ENCODE data around the gene CENPX. TPM values are rescaled to one million over a fixed set of nuclear protein-coding genes. Genes with fewer than 3 reads are reported as not detected.

The CENPX gene
- total and polyA plus RNA-seq, 2 of the 13 experiments (the other 11 are each of a cell fraction or from before 2014, with no cell fraction given) = 92.7 to 170 TPM

DNA sequence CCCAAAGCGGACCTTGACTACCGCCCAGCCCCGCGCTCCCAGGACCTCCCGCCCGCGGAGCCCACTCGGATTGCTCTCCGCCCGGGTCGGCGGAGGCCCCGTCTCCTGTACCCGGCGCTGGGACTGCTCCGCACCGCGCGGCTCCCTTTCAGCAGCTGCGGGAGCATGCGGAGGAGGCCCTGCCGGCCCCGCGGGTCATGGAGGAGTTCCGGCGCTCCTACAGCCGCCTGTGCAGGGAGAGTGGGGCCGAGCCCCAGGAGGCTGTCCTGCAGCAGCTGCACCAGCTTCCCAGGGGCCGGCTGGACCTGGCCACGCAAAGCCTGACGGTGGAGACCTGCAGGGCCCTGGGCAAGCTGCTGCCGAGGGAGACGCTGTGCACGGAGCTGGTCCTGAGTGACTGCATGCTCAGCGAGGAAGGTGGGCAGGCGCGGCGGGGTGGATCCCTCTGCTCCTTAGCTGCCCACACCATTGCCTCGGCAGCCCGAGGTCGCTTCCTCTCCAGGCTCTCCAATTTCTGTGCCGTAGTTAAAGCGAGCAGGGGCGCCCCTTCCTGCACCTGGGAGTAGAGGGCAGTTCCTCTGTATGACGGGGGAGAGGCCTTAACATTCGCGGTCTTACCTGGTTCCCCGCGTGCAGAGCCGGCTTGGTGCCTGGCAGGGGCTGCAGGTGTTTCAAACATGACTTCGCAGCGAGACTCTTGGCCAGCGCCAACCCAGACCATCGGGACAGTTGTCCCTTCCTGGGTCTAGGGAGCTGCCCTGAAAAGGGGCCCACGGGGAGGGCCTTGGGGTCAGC is 966 bp upstream of the CENPX start (continued):
- peak; percentile 74 for TF ChIP-seq PHF8 (CRISPR knock-in tag; IDR thresholded peaks at IDR 0.05)
- peak; percentile 74; the same call in 1 of the 2 replicates for TF ChIP-seq ZFP90 (CRISPR knock-in tag; IDR thresholded peaks at IDR 0.05; ENCODE audit: borderline replicate concordance)
- TF ChIP-seq, protein P1, sequence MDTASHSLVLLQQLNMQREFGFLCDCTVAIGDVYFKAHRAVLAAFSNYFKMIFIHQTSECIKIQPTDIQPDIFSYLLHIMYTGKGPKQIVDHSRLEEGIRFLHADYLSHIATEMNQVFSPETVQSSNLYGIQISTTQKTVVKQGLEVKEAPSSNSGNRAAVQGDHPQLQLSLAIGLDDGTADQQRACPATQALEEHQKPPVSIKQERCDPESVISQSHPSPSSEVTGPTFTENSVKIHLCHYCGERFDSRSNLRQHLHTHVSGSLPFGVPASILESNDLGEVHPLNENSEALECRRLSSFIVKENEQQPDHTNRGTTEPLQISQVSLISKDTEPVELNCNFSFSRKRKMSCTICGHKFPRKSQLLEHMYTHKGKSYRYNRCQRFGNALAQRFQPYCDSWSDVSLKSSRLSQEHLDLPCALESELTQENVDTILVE (CRISPR knock-in tag; IDR thresholded peaks at IDR 0.05) = no peak
- TF ChIP-seq, protein P2, sequence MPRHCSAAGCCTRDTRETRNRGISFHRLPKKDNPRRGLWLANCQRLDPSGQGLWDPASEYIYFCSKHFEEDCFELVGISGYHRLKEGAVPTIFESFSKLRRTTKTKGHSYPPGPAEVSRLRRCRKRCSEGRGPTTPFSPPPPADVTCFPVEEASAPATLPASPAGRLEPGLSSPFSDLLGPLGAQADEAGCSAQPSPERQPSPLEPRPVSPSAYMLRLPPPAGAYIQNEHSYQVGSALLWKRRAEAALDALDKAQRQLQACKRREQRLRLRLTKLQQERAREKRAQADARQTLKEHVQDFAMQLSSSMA (CRISPR knock-in tag; IDR thresholded peaks at IDR 0.05) = 0 out of 2 replicates have a peak, but pooled peaks have one; percentile 14
- peak; percentile 74 for TF ChIP-seq ZNF883 (CRISPR knock-in tag; IDR thresholded peaks at IDR 0.05; ENCODE audit: not compliant biosample characterization)
- TF ChIP-seq, protein P3, sequence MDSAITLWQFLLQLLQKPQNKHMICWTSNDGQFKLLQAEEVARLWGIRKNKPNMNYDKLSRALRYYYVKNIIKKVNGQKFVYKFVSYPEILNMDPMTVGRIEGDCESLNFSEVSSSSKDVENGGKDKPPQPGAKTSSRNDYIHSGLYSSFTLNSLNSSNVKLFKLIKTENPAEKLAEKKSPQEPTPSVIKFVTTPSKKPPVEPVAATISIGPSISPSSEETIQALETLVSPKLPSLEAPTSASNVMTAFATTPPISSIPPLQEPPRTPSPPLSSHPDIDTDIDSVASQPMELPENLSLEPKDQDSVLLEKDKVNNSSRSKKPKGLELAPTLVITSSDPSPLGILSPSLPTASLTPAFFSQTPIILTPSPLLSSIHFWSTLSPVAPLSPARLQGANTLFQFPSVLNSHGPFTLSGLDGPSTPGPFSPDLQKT (CRISPR knock-in tag; IDR thresholded peaks at IDR 0.05; ENCODE audit: borderline replicate concordance) = no peak
- TF ChIP-seq, protein P4, sequence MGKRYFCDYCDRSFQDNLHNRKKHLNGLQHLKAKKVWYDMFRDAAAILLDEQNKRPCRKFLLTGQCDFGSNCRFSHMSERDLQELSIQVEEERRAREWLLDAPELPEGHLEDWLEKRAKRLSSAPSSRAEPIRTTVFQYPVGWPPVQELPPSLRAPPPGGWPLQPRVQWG (CRISPR knock-in tag; IDR thresholded peaks at IDR 0.05; ENCODE audit: borderline replicate concordance, low read depth) = no peak
- 0 out of 2 replicates have a peak, but pooled peaks have one; percentile 3 for TF ChIP-seq ZNF547 (CRISPR knock-in tag; IDR thresholded peaks at IDR 0.05)
- no peak for TF ChIP-seq ZNF577 (CRISPR knock-in tag; IDR thresholded peaks at IDR 0.05; ENCODE audit: borderline replicate concordance, low read depth)
- no peak for TF ChIP-seq FOXA3 (CRISPR knock-in tag; IDR thresholded peaks at IDR 0.05)
- TF ChIP-seq, protein P5, sequence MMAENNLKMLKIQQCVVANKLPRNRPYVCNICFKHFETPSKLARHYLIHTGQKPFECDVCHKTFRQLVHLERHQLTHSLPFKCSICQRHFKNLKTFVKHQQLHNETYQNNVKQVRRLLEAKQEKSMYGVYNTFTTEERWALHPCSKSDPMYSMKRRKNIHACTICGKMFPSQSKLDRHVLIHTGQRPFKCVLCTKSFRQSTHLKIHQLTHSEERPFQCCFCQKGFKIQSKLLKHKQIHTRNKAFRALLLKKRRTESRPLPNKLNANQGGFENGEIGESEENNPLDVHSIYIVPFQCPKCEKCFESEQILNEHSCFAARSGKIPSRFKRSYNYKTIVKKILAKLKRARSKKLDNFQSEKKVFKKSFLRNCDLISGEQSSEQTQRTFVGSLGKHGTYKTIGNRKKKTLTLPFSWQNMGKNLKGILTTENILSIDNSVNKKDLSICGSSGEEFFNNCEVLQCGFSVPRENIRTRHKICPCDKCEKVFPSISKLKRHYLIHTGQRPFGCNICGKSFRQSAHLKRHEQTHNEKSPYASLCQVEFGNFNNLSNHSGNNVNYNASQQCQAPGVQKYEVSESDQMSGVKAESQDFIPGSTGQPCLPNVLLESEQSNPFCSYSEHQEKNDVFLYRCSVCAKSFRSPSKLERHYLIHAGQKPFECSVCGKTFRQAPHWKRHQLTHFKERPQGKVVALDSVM (CRISPR knock-in tag; IDR thresholded peaks at IDR 0.05) = no peak
- TF ChIP-seq, protein P6, sequence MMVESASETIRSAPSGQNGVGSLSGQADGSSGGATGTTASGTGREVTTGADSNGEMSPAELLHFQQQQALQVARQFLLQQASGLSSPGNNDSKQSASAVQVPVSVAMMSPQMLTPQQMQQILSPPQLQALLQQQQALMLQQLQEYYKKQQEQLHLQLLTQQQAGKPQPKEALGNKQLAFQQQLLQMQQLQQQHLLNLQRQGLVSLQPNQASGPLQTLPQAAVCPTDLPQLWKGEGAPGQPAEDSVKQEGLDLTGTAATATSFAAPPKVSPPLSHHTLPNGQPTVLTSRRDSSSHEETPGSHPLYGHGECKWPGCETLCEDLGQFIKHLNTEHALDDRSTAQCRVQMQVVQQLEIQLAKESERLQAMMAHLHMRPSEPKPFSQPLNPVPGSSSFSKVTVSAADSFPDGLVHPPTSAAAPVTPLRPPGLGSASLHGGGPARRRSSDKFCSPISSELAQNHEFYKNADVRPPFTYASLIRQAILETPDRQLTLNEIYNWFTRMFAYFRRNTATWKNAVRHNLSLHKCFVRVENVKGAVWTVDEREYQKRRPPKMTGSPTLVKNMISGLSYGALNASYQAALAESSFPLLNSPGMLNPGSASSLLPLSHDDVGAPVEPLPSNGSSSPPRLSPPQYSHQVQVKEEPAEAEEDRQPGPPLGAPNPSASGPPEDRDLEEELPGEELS (CRISPR knock-in tag; IDR thresholded peaks at IDR 0.05) = no peak
- TF ChIP-seq, protein P7, sequence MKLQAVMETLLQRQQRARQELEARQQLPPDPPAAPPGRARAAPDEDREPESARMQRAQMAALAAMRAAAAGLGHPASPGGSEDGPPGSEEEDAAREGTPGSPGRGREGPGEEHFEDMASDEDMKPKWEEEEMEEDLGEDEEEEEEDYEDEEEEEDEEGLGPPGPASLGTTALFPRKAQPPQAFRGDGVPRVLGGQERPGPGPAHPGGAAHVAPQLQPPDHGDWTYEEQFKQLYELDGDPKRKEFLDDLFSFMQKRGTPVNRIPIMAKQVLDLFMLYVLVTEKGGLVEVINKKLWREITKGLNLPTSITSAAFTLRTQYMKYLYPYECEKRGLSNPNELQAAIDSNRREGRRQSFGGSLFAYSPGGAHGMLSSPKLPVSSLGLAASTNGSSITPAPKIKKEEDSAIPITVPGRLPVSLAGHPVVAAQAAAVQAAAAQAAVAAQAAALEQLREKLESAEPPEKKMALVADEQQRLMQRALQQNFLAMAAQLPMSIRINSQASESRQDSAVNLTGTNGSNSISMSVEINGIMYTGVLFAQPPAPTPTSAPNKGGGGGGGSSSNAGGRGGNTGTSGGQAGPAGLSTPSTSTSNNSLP (IDR thresholded peaks at IDR 0.05; ENCODE audit: low read depth, low read length) = no peak
- TF ChIP-seq ZNF737 (CRISPR knock-in tag; IDR thresholded peaks at IDR 0.05; ENCODE audit: borderline replicate concordance) = no peak
- TF ChIP-seq ZNF558 (CRISPR knock-in tag; IDR thresholded peaks at IDR 0.05; ENCODE audit: borderline replicate concordance) = no peak
- no peak for TF ChIP-seq ZNF143 (CRISPR knock-in tag; IDR thresholded peaks at IDR 0.05)

Measured in HepG2 (cell line).